HEK293T (cell line): Measurements from ENCODE around the gene MARCHF9.

ENCODE experiments used
- CTCF ChIA-PET: fragments of 350-600 bp; formaldehyde crosslinking; extraction: SDS; loops from one replicate; lab custom pipeline; 2021; ENCODE audit warnings: antibody characterized with exemption, inconsistent platforms; lab: Yijun Ruan, JAX
- POLR2A ChIA-PET: fragments of 350-600 bp; formaldehyde crosslinking; extraction: SDS; loops from one replicate; lab custom pipeline; 2020; ENCODE audit warnings: antibody characterized with exemption, inconsistent platforms; lab: Yijun Ruan, JAX
- DNase-seq: peaks from one replicate; pipeline ENCODE4 v3.0.0; 2012; ENCODE audit warnings: mixed read lengths; ENCODE audit errors: extremely low spot score
- ARNT ChIP-seq: fragments of 450-650 bp; IDR thresholded peaks from 2 replicates; pipeline ENCODE4 v1.6.1; 2017; ENCODE audit warnings: mild to moderate bottlenecking
- BHLHE40 ChIP-seq: fragments of 450-650 bp; IDR thresholded peaks from 2 replicates; pipeline ENCODE4 v1.6.1; 2016; ENCODE audit warnings: mild to moderate bottlenecking, moderate library complexity, borderline replicate concordance
- CTBP1 ChIP-seq: fragments of 450-650 bp; IDR thresholded peaks from 2 replicates; pipeline ENCODE4 v1.6.1; 2016; ENCODE audit warnings: borderline replicate concordance
- ELF4 ChIP-seq: fragments of 450-650 bp; IDR thresholded peaks from 2 replicates; pipeline ENCODE4 v1.6.1; 2017; ENCODE audit warnings: antibody characterized with exemption
- FOXA1 ChIP-seq: fragments of 450-650 bp; IDR thresholded peaks from 2 replicates; pipeline ENCODE4 v1.6.1; 2016; ENCODE audit warnings: mild to moderate bottlenecking
- FOXK2 ChIP-seq: fragments of 450-650 bp; IDR thresholded peaks from 2 replicates; pipeline ENCODE4 v1.6.1; 2016; ENCODE audit warnings: mild to moderate bottlenecking
- FOXM1 ChIP-seq: fragments of 450-650 bp; IDR thresholded peaks from 2 replicates; pipeline ENCODE4 v1.6.1; 2017; ENCODE audit warnings: mild to moderate bottlenecking, borderline replicate concordance
- HDGF ChIP-seq: fragments of 450-650 bp; IDR thresholded peaks from 2 replicates; pipeline ENCODE4 v1.6.1; 2017; ENCODE audit warnings: antibody characterized with exemption, borderline replicate concordance
- L3MBTL2 ChIP-seq: fragments of 450-650 bp; conservative IDR thresholded peaks from 2 replicates; pipeline ENCODE4 v1.6.1; 2016; ENCODE audit warnings: mild to moderate bottlenecking
- LEF1 ChIP-seq: fragments of 450-650 bp; IDR thresholded peaks from 2 replicates; pipeline ENCODE4 v1.6.1; 2017; ENCODE audit warnings: mild to moderate bottlenecking, borderline replicate concordance
- NFRKB ChIP-seq: fragments of 450-650 bp; IDR thresholded peaks from 2 replicates; pipeline ENCODE4 v1.6.1; 2016; ENCODE audit warnings: mild to moderate bottlenecking, moderate library complexity
- PKNOX1 ChIP-seq: fragments of 450-650 bp; IDR thresholded peaks from 2 replicates; pipeline ENCODE4 v1.6.1; 2016
- SP1 ChIP-seq: fragments of 450-650 bp; IDR thresholded peaks from 2 replicates; pipeline ENCODE4 v1.6.1; 2017
- SUZ12 ChIP-seq: fragments of 450-650 bp; IDR thresholded peaks from 2 replicates; pipeline ENCODE4 v1.6.1; 2016; ENCODE audit warnings: mild to moderate bottlenecking
- TARDBP ChIP-seq: fragments of 450-650 bp; IDR thresholded peaks from 2 replicates; pipeline ENCODE4 v1.6.1; 2016
- ZNF384 ChIP-seq: fragments of 450-650 bp; IDR thresholded peaks from 2 replicates; pipeline ENCODE4 v1.6.1; 2016

The MARCHF9 gene

GRCh38 chr12:57782608-57783465, 27.9 kb downstream of the MARCHF9 start, which contains the start of gene TSFM:
TSFM (plus strand) TSS chr12:57782787; CDS start chr12:57782802, 15 bp downstream.
- TF ChIP-seq SUZ12: no peak
- peak; percentile 27; the same call in 1 of the 2 replicates for TF ChIP-seq ELF4
- TF ChIP-seq CTBP1: no peak
- peak; percentile 58; the same call in 1 of the 2 replicates for TF ChIP-seq FOXK2
- TF ChIP-seq TARDBP: no peak
- no peak for TF ChIP-seq PKNOX1
- TF ChIP-seq LEF1: no peak
- peak; percentile 34 for TF ChIP-seq L3MBTL2
- DNase-seq: peak; percentile 87
- CTCF ChIA-PET: interaction anchor here (1.0 to 1.6 kb wide), 4 partner anchors 9 to 23 kb away, joined by 3 to 5 read pairs (median 4); partner anchors contain the start of genes EEF1AKMT3 and METTL1
- POLR2A ChIA-PET: interaction anchor here (0.7 to 3.1 kb wide), 12 partner anchors 8 to 121 kb away, joined by 3 to 28 read pairs (median 4); partner anchors contain the start of genes AVIL, CDK4, EEF1AKMT3 and METTL1

GRCh38 chr12:57783466-57783801, 28.5 kb downstream of the MARCHF9 start:
- no peak for DNase-seq

DNA sequence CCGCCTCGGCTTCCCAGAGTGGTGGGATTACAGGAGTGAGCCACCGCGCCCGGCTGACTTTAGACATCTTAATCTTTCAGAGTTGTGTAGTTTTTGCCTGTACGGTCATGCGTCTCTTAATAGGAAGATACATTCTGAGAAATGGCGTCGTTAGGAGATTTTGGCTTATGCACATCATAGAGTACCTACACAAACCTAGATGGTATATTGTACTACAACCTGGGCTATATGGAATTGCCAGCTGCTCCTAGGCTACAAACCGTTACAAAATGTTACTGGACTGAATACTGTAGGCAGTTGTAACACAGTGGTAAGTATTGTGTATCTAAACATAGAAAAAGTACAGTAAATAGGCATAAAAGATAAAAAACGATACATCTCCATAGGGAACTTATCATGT, 29.0 kb downstream of the MARCHF9 start:
- ChIA-PET POLR2A (interaction anchor here (0.9 to 2.1 kb wide), 4 partner anchors 12 to 27 kb away, joined by 4 to 8 read pairs (median 6); partner anchors contain the start of genes EEF1AKMT3 and METTL1), CTCF (interaction anchor here (1.6 kb wide), 1 partner anchor 24 kb away, joined by 5 read pairs; no protein-coding TSS in a partner anchor)
- no peak for DNase-seq
- TF ChIP-seq SUZ12: no peak
- no peak for TF ChIP-seq ARNT
- TF ChIP-seq PKNOX1: no peak
- TF ChIP-seq FOXA1: no peak
- TF ChIP-seq FOXK2: no peak
- no peak for TF ChIP-seq LEF1
- no peak for TF ChIP-seq NFRKB
- TF ChIP-seq SP1: no peak
- no peak for TF ChIP-seq ELF4
- no peak for TF ChIP-seq BHLHE40
- TF ChIP-seq L3MBTL2: no peak
- no peak for TF ChIP-seq FOXM1
- no peak for TF ChIP-seq CTBP1
- TF ChIP-seq ZNF384: no peak
- no peak for TF ChIP-seq TARDBP
- no peak for TF ChIP-seq HDGF

More at GRCh38 chr12:57783466-57783801, 28.5 kb downstream of the MARCHF9 start:
- ChIA-PET POLR2A (interaction anchor here (0.7 to 3.1 kb wide), 11 partner anchors 9 to 120 kb away, joined by 3 to 28 read pairs (median 4); partner anchors contain the start of genes CDK4, EEF1AKMT3, METTL1 and TSPAN31), CTCF (interaction anchor here (1.0 to 1.6 kb wide), 4 partner anchors 9 to 24 kb away, joined by 3 to 5 read pairs (median 4); partner anchors contain the start of genes EEF1AKMT3 and METTL1)
- no peak for TF ChIP-seq SUZ12
- TF ChIP-seq L3MBTL2: no peak
- no peak for TF ChIP-seq FOXK2
- TF ChIP-seq CTBP1: no peak
- TF ChIP-seq TARDBP: no peak
- TF ChIP-seq NFRKB: no peak
- TF ChIP-seq LEF1: no peak
- no peak for TF ChIP-seq BHLHE40
- no peak for TF ChIP-seq ZNF384
- no peak for TF ChIP-seq ARNT
- no peak for TF ChIP-seq ELF4
- TF ChIP-seq FOXM1: no peak
- TF ChIP-seq FOXA1: no peak
- TF ChIP-seq SP1: no peak
- TF ChIP-seq HDGF: no peak
- TF ChIP-seq PKNOX1: no peak

GRCh38 chr12:57793920-57794319, 39.0 kb downstream of the MARCHF9 start:
- CTCF ChIA-PET: interaction anchor here (1.4 kb wide), 1 partner anchor 9 kb away, joined by 4 read pairs; no protein-coding TSS in a partner anchor
- TF ChIP-seq LEF1 (no peak), SP1 (no peak), CTBP1 (no peak), PKNOX1 (no peak), TARDBP (no peak), FOXM1 (no peak), SUZ12 (no peak), BHLHE40 (no peak), NFRKB (no peak), ELF4 (no peak), HDGF (no peak), ZNF384 (no peak), FOXA1 (no peak), FOXK2 (no peak)
- no peak for DNase-seq
- POLR2A ChIA-PET: interaction anchor here (1.6 kb wide), 1 partner anchor 22 kb away, joined by 12 read pairs; the partner anchor contains the start of genes EEF1AKMT3 and METTL1

DNA sequence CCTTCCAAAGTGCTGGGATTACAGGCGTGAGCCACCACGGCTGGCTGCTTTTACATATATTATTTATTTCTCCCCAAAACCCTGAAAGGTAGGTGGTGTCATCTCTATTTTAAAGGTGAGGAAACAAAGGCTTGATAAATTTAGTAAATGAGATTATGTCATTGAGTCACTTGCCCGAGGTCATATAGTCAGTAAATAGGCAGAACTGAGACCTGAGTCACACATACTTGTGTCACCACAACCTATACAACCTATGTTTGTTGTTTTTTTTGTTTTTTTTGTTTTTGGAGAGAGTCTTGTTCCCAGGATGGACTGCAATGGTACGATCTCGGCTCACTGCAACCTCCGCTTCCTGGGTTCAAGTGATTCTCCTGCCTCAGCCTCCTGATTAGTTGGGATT, 40.5 kb downstream of the MARCHF9 start:
- no peak for DNase-seq
- no peak for TF ChIP-seq NFRKB
- no peak for TF ChIP-seq PKNOX1
- TF ChIP-seq ZNF384: no peak
- TF ChIP-seq FOXM1: no peak
- TF ChIP-seq FOXA1: no peak
- TF ChIP-seq ELF4: no peak
- no peak for TF ChIP-seq TARDBP
- no peak for TF ChIP-seq HDGF
- no peak for TF ChIP-seq SUZ12
- no peak for TF ChIP-seq ARNT
- no peak for TF ChIP-seq LEF1
- no peak for TF ChIP-seq BHLHE40
- ChIA-PET CTCF (no interaction called here), POLR2A (no interaction called here)
